Measurements from ENCODE around the gene LFNG.
"Not testable (repeated sequence)": the region's sequence is repeated elsewhere in the genome, so short reads cannot be mapped to it uniquely, and the experiment has no call there.

The LFNG gene

GRCh38 chr7:2554661-2555111 is 35.1 kb downstream of the LFNG start:
- peak in 1 of 42 donors; percentile 19 for DNase-seq
- intact Hi-C loops (cut with DNase I), result loop anchor here (5.0 to 10.0 kb wide), 2 partner anchors 32 to 80 kb away; partner anchors contain the start of gene TTYH3

DNA sequence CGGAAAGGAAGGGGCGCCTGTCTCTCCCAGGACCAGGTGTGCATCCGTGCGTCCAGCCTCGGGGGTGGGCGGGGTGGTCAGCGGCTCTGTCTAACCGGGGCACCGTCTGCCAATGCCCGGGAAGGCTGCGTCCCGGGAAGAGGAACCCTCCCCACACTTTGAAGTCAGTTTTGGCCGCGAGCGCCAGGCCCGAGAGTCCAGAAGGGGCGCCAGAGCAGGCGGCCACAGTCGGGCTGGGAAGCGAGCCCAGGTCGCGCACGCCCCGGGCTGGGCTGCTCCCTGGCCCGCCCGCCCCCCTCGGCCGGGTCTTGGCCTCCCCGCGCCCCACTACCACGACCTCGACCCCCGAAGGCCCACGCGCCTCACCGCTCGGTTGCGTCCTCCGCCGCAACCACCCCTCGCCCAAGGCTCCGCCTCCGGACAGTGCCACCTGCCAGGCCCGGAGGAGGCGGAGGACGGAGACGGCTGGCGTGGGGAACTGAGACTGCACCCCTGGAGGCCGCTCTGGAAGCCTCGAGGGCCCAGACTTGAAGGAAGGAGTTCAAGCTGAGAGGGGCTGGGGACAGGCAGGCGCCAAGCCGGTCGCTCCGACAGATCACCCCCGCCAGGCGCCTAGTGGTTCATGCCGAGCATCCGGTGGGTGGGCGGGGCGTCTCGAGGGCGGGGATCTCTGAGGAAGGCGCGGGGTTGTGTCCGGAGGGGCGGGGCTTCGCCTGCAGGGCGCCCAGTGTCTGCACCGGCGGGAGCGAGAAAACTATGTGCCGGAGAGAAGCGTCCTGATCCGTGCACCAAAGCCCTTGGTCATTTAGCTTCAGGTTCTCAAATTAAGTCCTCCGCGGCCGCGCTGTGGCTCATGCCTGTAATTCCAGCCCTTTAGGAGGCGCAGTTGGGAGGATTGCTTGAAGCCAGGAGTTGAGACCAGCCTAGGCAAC is 35.8 kb downstream of the LFNG start, which contains the start of gene BRAT1:
Gene BRAT1 (minus strand): TSS at position 404 of the 932 bp plus-strand sequence. CDS start 1,093 bp downstream, outside the sequence.
- peak; percentile 92 to 99 (median 97) for DNase-seq
- intact Hi-C loops (cut with DNase I), result loop anchor here (5.0 to 10.0 kb wide), 2 partner anchors 33 to 79 kb away; partner anchors contain the start of gene TTYH3

- intact Hi-C loops (cut with DNase I), result loop anchor here (5.0 to 10.0 kb wide), 2 partner anchors 36 to 76 kb away; partner anchors contain the start of gene TTYH3
- DNase-seq, result peak; percentile 78 to 97 (median 94)
Observed at GRCh38 chr7:2558629-2559282, 39.2 kb downstream of the LFNG start, which contains the start of gene IQCE. Gene IQCE (plus strand): TSS chr7:2558979. CDS start chr7:2559182, 203 bp downstream.

DNA sequence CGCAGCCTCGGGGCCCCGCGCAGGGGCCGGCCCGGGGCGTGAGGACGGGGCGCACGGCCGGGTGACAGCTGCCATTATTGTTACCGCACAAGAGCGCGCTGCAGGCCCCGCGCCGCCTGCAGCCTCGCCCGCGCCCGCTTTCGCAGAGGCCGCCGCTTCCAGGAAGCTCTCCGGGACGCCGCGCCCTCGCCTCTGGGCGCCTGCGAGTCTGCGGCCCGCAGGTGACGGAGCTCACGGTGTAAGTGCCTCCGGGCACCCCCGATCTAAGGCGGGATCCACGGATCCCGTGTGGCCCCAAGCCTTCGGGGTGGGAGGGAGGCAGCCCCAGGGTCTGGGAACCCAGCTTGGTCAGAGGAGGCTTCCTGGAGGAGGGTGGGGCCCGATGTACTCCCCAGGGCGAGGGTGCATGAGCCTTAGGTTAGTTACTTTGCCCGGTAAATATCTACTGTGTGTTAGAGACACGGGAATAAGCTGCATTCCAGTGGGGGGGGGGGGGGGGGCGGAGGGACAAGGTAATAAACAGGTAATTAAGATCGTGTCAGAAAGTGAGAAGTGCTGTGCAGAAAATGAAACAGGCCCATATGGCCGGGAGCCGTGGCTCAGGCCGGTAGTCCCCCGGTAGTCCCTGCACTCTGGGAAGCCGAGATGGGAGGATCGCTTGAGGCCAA is 39.8 kb downstream of the LFNG start:
- intact Hi-C loops (cut with DNase I), result loop anchor here (5.0 to 10.0 kb wide), 2 partner anchors 37 to 75 kb away; partner anchors contain the start of gene TTYH3
- no peak for DNase-seq

DNA sequence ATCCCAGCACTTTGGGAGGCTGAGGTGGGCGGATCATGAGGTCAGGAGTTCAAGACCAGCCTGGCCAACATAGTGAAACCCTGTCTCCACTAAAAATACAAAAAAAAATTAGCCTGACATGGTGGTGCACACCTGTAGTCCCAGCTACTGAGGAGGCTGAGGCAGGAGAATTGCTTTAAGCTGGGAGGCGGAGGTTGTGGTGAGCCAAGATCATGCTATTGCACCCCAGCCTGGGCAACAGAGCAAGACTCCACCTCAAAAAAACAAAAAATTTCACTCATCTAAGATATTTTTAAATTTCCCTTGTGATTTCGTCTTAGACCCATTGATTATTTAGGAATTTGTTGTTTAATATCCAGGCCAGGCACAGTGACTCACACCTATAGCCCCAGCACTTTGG is 44.4 kb downstream of the LFNG start:
- DNase-seq, result not testable (repeated sequence)
- intact Hi-C loops (cut with DNase I), result loop anchor here (10.0 kb wide), 1 partner anchor 121 kb away; the partner anchor contains the start of gene AMZ1

GRCh38 chr7:2564970-2565540 is 45.5 kb downstream of the LFNG start:
- intact Hi-C loops (cut with DNase I), result loop anchor here (10.0 kb wide), 1 partner anchor 120 kb away; the partner anchor contains the start of gene AMZ1

GRCh38 chr7:2566348-2566889 is 46.8 kb downstream of the LFNG start:
- intact Hi-C loops (cut with DNase I), result loop anchor here (10.0 kb wide), 1 partner anchor 118 kb away; the partner anchor contains the start of gene AMZ1
- no peak for DNase-seq

More at GRCh38 chr7:2564970-2565540, 45.5 kb downstream of the LFNG start:
- DNase-seq, result no peak

DNA sequence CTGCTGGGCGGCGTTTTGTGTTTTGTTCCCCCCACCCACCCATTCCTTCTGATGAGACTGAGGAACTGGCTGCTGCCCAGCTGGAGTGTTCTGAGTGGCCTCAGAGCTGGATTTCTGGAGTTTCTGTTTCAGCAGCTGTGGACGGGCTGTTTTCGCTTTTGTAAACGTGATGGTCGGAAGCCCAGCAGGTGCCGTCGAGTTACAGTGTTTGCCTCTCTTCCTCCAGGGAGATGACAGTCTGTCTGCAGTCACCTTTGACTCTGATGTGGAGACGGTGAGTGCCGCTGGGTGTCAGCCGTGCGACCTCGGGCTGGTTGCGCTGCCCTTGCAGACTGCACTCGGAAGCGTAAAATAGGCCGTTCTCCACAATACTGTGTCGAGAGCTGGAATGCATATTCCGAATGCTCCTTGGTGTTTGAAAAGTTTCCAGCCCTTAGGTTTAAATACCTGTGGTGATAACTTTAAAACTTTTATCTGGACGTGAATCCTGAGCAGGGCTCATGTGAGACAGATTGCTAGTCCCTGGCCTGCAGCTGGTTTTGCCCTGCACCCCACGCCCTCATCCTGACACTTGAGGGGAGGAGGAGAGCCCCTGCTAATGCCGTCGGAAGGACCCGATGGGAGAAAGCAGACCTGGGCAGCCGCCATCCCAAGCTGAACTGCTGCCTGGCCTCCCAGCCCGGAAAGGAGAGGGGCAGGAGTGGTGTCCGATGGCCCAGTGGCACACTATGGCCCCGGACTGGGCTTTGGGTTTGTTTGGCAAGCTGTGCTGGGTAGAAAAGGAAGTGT is 47.5 kb downstream of the LFNG start:
- intact Hi-C loops (cut with DNase I), result loop anchor here (10.0 kb wide), 1 partner anchor 118 kb away; the partner anchor contains the start of gene AMZ1
- peak in 31 of 42 donors; percentile 14 to 80 (median 42) for DNase-seq

- DNase-seq, result peak; percentile 49 to 90 (median 71)
- intact Hi-C loops (cut with DNase I), result loop anchor here (10.0 kb wide), 1 partner anchor 117 kb away; the partner anchor contains the start of gene AMZ1
Observed at GRCh38 chr7:2567679-2568278, 48.2 kb downstream of the LFNG start.

GRCh38 chr7:2568521-2569223 is 49.1 kb downstream of the LFNG start:
- intact Hi-C loops (cut with DNase I), result loop anchor here (10.0 kb wide), 1 partner anchor 116 kb away; the partner anchor contains the start of gene AMZ1
- peak in 14 of 42 donors; percentile 25 to 67 (median 46) for DNase-seq

GRCh38 chr7:2569421-2569820 is 49.8 kb downstream of the LFNG start:
- intact Hi-C loops (cut with DNase I), result loop anchor here (10.0 kb wide), 1 partner anchor 115 kb away; the partner anchor contains the start of gene AMZ1

DNA sequence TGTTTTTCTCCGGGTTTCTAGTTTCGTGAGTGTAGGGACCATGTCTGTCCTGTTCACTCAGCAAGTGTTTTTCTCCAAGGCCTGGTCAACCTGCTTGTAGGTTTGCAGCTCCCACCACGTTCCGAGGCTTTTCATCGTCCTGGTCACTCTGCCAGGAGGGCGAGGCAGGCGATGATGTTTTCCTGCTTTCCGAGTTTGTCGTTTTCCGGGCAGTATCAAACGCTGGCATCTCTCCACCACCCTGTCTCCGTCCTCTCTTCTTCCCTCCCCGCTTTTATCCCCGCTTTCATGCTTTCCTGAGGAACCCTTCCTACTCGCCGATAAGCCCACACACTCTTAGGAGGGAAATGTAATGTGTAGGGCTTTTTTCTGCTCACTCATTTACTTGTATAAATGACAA is 50.4 kb downstream of the LFNG start:
- DNase-seq, result no peak
- intact Hi-C loops (cut with DNase I), result no loop called here

More at GRCh38 chr7:2569421-2569820, 49.8 kb downstream of the LFNG start:
- no peak for DNase-seq

GRCh38 chr7:2571409-2571808 is 51.8 kb downstream of the LFNG start:
- no peak for DNase-seq
- intact Hi-C loops (cut with DNase I), result no loop called here

DNA sequence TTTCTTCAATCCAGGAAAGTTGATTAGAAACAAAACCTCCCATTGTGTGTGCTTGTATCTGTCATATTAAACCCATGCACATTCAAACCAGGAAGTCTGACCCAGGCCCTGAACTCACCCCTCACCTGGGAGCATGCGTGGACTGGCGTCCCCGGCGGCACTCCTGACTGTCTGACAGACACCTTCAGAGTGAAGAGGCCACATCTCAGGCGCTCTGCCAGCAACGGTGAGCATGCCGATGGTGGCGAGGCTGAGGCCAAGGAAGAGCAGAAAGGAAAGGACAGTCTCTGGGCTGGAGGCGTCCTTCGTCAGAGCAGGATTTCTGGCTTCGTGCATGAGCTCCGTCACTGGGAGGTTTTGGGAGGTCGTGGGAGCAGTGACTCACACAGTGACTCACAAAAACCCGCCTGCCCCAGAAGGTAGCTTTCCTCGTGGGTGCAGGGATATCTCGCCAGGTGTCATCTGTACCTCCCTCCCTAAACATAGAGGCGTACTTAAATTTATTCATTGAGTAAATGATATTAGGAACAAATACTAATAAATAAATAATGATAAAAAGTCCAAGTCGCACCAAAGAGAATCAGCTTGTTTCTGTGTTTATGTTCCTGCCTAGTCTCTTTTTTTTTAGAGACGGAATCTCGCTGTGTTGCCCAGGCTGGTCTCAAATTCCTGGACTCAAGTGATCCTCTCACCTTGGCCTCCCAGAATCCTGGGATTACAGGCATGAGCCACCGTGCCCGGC is 52.7 kb downstream of the LFNG start:
- intact Hi-C loops (cut with DNase I), result no loop called here

GRCh38 chr7:2573761-2574160 is 54.2 kb downstream of the LFNG start:
- DNase-seq, result no peak
- intact Hi-C loops (cut with DNase I), result no loop called here

More for the DNA sequence above, 52.7 kb downstream of the LFNG start:
- peak; percentile 45 to 93 (median 76) for DNase-seq
